Breast epithelium (tissue), 3 donors: ENCODE measurements around the gene FBXO39.

Source experiments
- POLR2A ChIP-seq: fragments of 450-650 bp; IDR thresholded peaks from one replicate; pipeline ENCODE4 v1.6.1; 2016; ENCODE audit warnings: antibody characterized with exemption, mild to moderate bottlenecking, moderate library complexity
- TF ChIP-seq, protein P1 (sequence below), 3 donors: fragments of 450-650 bp; IDR thresholded peaks; one replicate each; pipeline ENCODE4 v1.5.1; 2016 to 2017; ENCODE audit warnings: antibody characterized with exemption in 3 of 3, mild to moderate bottlenecking in 3 of 3, moderate library complexity in 3 of 3

- TF ChIP-seq, protein P1, sequence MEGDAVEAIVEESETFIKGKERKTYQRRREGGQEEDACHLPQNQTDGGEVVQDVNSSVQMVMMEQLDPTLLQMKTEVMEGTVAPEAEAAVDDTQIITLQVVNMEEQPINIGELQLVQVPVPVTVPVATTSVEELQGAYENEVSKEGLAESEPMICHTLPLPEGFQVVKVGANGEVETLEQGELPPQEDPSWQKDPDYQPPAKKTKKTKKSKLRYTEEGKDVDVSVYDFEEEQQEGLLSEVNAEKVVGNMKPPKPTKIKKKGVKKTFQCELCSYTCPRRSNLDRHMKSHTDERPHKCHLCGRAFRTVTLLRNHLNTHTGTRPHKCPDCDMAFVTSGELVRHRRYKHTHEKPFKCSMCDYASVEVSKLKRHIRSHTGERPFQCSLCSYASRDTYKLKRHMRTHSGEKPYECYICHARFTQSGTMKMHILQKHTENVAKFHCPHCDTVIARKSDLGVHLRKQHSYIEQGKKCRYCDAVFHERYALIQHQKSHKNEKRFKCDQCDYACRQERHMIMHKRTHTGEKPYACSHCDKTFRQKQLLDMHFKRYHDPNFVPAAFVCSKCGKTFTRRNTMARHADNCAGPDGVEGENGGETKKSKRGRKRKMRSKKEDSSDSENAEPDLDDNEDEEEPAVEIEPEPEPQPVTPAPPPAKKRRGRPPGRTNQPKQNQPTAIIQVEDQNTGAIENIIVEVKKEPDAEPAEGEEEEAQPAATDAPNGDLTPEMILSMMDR (IDR thresholded peaks at IDR 0.05): no peak
- TF ChIP-seq POLR2A: no peak
Observed at GRCh38 chr17:6753006-6753445, 23.0 kb upstream of the FBXO39 start.
